Measurements from ENCODE around the gene PRPF40A.

PRPF40A gene

DNA sequence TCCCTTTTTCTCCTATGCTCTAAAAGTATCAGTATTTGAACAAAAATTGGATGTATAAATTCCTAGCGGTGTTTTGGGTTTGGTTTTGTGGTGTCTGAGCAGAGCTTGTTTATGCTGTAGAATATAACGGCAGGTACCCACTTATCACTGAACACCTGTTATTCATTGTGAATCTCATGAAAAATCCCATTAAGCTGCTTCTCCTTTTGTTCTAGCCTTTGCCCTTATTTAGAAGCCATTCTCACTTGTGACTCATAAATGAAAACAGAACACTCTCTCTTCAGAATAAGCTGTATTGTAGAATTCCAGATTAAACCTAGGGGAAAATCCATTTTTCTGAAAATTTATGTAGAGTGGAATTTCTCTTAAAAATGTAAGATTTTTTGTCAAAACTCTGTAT is 104.0 kb downstream of the PRPF40A start:
- DNase-seq, result no peak

DNA sequence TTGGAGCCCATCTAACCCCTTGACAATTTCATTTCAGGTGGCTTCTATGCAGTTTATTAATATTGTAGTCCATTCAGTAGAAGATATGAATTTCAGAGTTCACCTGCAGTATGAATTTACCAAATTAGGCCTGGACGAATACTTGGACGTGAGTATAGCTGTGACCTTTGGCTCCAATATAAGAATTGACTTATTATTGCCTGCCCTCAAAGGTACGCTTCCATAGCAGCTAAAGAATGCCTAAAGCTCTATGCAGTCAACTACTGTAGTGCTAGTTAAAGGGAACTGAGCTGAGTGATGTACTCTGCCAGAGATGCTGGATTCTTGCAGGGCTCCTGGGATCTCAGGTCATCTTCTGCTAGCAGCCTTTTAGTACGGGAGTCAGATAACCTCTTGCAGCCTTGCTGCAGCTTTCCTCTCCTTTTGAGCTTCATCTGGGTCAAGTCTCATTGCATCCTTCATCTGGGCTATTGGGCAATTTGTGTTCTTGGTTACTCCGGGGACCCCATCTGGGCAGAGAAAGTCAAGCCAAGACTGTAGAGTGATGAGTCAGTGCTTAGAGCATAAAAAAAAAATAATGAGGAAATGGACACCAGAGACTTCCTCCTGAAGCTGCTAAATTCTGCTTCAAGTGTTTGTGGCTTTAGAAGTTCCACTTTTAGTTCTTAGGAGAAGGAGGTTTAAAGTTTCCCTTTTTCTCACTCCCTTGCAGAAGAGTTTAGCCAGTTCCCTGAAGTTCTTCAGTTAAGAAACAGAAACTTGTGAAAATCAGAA is 105.6 kb downstream of the PRPF40A start:
- no peak for DNase-seq

DNA sequence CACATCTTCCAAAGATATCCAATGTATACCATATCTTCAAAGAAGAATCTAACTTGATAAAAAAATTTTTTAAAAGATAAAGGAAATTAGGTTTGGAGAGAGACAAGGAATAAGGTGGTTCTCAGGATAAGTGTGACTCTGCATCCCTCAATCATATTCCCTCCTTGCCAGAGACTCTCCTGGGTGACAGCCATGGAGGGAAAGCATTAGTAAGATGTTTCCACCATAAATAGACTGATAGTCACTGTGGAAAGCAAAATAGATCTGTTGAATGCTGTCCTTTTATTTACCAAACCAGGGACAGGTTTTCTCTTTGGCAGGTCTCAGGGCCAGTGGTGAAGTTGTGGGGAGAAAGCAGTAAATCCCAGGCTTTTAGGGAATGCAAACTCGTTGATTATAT is 107.6 kb downstream of the PRPF40A start:
- DNase-seq, result no peak

DNA sequence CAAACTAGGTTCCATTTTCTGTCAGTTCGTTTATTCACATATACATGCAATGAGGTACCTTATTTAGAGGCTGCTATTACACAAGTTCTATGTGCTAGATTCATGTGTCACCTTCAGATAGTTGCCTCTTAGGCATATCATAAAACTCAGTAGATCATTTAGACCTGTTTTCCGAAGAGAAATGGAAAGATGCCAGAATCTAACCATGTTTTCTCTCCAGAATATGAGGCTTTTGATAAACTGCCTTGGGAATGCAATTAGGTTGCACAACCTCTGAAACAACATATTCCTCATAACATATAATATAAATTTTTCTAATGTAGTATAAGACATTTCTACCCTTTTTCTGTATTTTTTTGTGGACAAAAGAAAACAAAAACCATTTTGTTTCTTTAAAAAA is 108.1 kb downstream of the PRPF40A start:
- no peak for DNase-seq

DNA sequence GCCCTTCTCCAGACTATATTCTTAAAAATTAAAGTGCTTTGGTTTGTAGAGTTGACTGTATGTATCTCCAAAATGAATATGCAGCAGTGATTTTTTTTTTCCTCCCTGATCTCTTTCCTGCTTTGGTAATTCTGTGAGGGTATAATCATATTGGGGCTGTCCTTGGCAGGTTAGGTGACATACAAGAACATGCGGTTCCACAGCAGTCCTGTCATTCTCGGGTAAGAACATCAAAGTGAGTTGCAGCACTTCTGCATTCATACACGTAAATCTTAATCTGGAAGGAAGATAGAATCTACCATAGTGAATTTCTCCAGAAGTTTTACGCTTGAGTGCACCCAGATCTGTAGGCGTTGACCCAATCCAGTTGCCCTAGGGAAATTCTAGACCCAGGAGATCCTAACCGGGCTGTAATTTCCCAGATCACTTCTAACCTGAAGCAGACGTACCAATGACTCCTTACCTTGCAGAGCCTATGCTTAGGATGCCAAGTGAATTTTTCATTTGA is 109.4 kb downstream of the PRPF40A start:
- no peak for DNase-seq

DNA sequence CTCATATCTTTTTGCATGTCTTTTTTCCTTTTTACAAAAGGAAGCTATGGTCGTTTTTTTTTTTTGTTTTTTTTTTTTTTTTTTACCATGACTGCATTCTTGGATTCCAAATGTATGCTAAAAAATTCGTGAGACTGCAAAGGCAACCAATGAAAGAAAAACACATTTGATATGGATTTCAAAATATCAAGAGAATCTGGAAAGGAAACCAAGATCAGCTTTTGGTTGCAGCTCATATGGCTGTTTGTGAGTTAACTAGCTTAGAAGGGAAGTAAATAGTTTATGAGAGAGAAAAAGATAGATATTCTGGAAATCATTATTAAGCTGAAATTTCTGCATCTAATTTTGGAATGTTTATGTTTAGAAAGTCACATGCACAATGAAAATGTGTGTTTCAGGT is 110.3 kb downstream of the PRPF40A start:
- DNase-seq, result no peak

DNA sequence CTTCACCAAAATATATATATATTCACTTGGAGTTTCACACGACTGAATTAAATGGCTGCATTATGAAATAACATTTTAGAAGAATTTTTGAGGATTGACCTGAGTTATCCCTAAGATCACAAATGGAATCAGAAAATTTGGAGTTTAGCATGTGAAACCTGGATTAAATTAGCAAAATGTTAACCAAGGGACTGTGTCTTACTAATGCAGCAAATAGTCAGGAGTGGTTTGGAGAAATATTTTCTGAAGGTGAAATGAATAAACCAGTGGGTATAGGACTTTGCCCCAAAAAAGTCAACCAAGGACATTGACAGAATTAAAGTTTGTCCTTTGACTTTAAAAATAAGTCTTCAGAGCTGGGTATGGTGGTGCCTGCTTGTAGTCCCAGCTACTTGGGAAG is 111.2 kb downstream of the PRPF40A start:
- no peak for DNase-seq

DNA sequence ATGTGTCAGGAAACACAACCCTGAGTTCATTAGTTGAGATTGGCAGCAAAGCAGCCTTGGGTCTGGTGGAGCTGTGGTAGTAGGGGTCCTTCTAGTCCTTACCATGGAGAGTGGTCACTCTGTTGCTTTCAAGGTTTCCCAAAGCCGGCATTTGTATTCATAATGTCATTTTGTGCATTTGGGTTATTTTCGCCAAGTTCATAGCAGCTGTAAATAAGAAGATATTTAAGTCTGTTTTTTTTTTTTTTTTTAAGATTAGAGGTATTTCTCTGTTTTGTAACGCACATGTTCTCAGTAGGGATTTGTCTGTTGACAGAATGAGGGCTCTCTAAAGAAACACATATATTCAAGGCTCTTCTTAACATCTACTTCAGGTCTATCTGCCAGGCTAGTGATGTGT is 114.1 kb downstream of the PRPF40A start:
- DNase-seq, result no peak

DNA sequence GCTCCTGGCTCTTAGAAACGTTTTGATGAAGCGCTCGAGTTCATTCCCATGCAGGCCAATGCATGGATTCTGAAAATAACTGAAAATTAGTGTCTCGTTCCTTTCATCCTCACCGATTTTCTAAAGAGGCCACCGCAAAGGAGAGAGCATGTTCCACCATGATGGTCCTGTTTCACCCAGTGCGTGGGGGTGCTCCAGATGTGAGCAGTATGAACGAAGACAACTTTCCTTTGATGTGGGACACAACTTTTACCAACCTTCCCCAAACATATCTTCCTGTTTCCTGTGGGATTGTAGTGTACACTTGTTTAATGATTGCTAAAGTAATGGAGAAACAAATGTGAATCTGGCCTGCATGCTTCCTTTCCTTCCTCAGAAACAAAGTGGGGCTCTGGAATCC is 114.5 kb downstream of the PRPF40A start:
- no peak for DNase-seq
